Spleen (tissue), 11 donors: ENCODE results near the gene PPIG. TPM values are rescaled to one million over a fixed set of nuclear protein-coding genes. Genes with fewer than 3 reads are reported as not detected.

Experiments
- DNase-seq: peaks from one replicate; pipeline ENCODE4 v3.0.0-alpha.2; 2020
- H3K27ac ChIP-seq, 8 donors: fragments of 200-600 bp; sonication (generic) in 7 of 8; 1 replicate in 4 of 8; 2 replicates in 4 of 8; pipeline versions ENCODE4 v1.5.0 to v1.8.0; 2016 to 2021; ENCODE audit warnings: inconsistent platforms in 4 of 8, mild to moderate bottlenecking in 4 of 8, moderate library complexity in 1 of 8
- H3K27me3 ChIP-seq, 7 donors: fragments of 200-600 bp; sonication (generic) in 6 of 7; replicated peaks in 1 of 7; 1 replicate in 4 of 7; 2 replicates in 3 of 7; pipeline versions ENCODE4 v1.5.0 to v1.8.0; 2016 to 2021; ENCODE audit warnings: inconsistent platforms in 3 of 7, mild to moderate bottlenecking in 1 of 7
- H3K36me3 ChIP-seq, 6 donors: fragments of 200-600 bp; sonication (generic) in 5 of 6; 1 replicate in 4 of 6; 2 replicates in 2 of 6; pipeline versions ENCODE4 v1.5.0 to v1.8.0; 2016 to 2021; ENCODE audit warnings: inconsistent platforms in 2 of 6
- H3K4me1 ChIP-seq, 6 donors: fragments of 200-600 bp; sonication (generic) in 5 of 6; 1 replicate in 3 of 6; 2 replicates in 3 of 6; pipeline versions ENCODE4 v1.5.0 to v1.8.0; 2016 to 2021; ENCODE audit warnings: inconsistent platforms in 3 of 6
- H3K4me3 ChIP-seq, 8 donors: fragments of 200-600 bp; sonication (generic) in 7 of 8; 1 replicate in 4 of 8; 2 replicates in 4 of 8; pipeline versions ENCODE4 v1.5.0 to v1.8.0; 2016 to 2021; ENCODE audit warnings: inconsistent platforms in 4 of 8, mild to moderate bottlenecking in 4 of 8, moderate library complexity in 2 of 8
- H3K9me3 ChIP-seq, 8 donors: fragments of 200-600 bp; sonication (generic) in 7 of 8; 1 replicate in 4 of 8; 2 replicates in 4 of 8; pipeline versions ENCODE4 v1.5.0 to v1.8.0; 2016 to 2021; ENCODE audit warnings: inconsistent platforms in 4 of 8
- CTCF ChIP-seq, 11 experiments: fragments of 200-600 bp in 7 of 11; fragments of 450-650 bp in 4 of 11; sonication (generic) in 4 of 11; IDR thresholded peaks in 8 of 11; conservative IDR thresholded peaks in 3 of 11; 1 replicate in 7 of 11; 2 replicates in 4 of 11; pipeline versions ENCODE4 v1.4.0 to v1.8.0; 2016 to 2021; ENCODE audit warnings: antibody characterized with exemption in 11 of 11, inconsistent platforms in 4 of 11, mild to moderate bottlenecking in 1 of 11
- POLR2A ChIP-seq, 3 donors: fragments of 450-650 bp; IDR thresholded peaks; one replicate each; pipeline ENCODE4 v1.5.1; 2017; ENCODE audit warnings: antibody characterized with exemption in 3 of 3, mild to moderate bottlenecking in 1 of 3
- POLR2AphosphoS5 ChIP-seq, 3 donors: sonication (generic); formaldehyde crosslinking; IDR thresholded peaks; one replicate each; pipeline ENCODE4 v1.5.1; 2017; ENCODE audit warnings: antibody characterized with exemption in 3 of 3
- WGBS, 5 donors: extraction: QIAGEN DNeasy Blood & Tissue Kit in 3 of 5; methylation state at CpG; one replicate each; pipeline versions ENCODE4 v1.1.5 to v1.1.7; 2013 to 2018; 5-methylcytosine and 5-hydroxymethylcytosine counted together
- intact Hi-C: fragments of 100-400 bp; cut with DNase I; formaldehyde crosslinking; loops from one replicate; pipeline ENCODE4 v1.15.0; 2023; ENCODE audit warnings: low total_unique reads
- polyA plus RNA-seq, 3 donors: library from polyadenylated mRNA; stranded (reverse); fragments of 200-250 nt; gene quantifications; one replicate each; pipeline ENCODE4 v1.2.1, GENCODE V29; 2013
- total RNA-seq, 7 donors: library from RNA; depleted of rRNA in 3 of 7; stranded (reverse); fragments of >200 nt in 3 of 7; fragmentation: NEBNext Ultra II Directional in 4 of 7; extraction: Animal tissue kit (Norgen Biotek cat#: 25700) in 4 of 7; gene quantifications; one replicate each; pipeline versions ENCODE4 v1.1.0 to v1.2.1, GENCODE V29; 2016 to 2021
- donor health status: healthy with polysubstance abuse.
- donor health status: DM: no; HTN: no; CAD: no; lungs with moderate emphysema.
- donor health status: DM: no; HTN: no; CAD: no.
- donor health status: Bipolar disorder and iron deficiency.
- donor health status: healthy.
- donor health status: DM: no; HTN: no; CAD: no.
- donor health status: DM: yes; HTN: yes; CAD: no.

Gene PPIG
- total and polyA plus RNA-seq, 10 donors, result 32.5 to 72.7 (median 53.8) TPM

GRCh38 chr2:169571571-169571970 lies 12.6 kb upstream of the PPIG start:
- Histone ChIP-seq H3K27ac (no peak overlapping the region), H3K4me1 (peaks cover 0 to 38% (median 18%) of the 10 kb centered on the region in 6 donors), H3K4me3 (no peak overlapping the region), H3K9me3 (no peaks in the 10 kb centered on the region), H3K27me3 (no peaks in the 10 kb centered on the region), H3K36me3 (peaks cover 0 to 26% (median 0%) of the 10 kb centered on the region in 6 donors)
- no peak for DNase-seq
- TF ChIP-seq POLR2A (IDR thresholded peaks at IDR 0.05), result no peak
- no peak for TF ChIP-seq POLR2AphosphoS5 (IDR thresholded peaks at IDR 0.05)
- no peak for TF ChIP-seq CTCF (IDR thresholded peaks at IDR 0.05 in 8 of 11, conservative IDR thresholded peaks at IDR 0.05 in 3 of 11)
- intact Hi-C loops, result no loop called here
- WGBS, 5 donors, result 92 to 98% (median 94%) methylated on average over 3 of the region's 3 CpGs

DNA sequence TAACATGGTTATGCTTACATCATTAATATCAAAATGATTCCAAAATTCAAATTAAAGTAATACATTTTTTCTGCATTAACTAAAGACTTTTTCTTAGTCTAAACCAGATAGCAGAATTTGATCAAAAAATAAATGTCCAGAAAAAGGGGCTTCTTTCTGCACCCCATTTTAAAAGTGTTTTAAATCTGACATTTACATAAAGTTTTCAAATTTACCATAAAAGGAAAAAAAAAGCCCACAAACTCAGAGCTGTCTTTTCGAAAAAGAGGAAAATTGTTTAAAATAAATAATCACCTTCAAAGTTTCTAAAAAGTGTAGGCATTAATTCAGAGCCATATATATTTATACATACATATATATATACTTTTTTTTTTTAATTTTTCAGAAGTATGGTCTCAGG lies 12.0 kb upstream of the PPIG start:
- no peak for DNase-seq
- H3K9me3 ChIP-seq, result no peaks in the 10 kb centered on the region
- no peak overlapping the region for H3K27ac ChIP-seq
- H3K4me1 ChIP-seq, result peaks cover 0 to 38% (median 18%) of the 10 kb centered on the region in 6 donors
- TF ChIP-seq CTCF (IDR thresholded peaks at IDR 0.05 in 8 of 11, conservative IDR thresholded peaks at IDR 0.05 in 3 of 11), result no peak
- no peak for TF ChIP-seq POLR2AphosphoS5 (IDR thresholded peaks at IDR 0.05)
- TF ChIP-seq POLR2A (IDR thresholded peaks at IDR 0.05), result no peak
- intact Hi-C loops, result no loop called here
- peaks cover 0 to 22% (median 0%) of the 10 kb centered on the region in 6 donors for H3K36me3 ChIP-seq
- 63 to 86% (median 70%) methylated on average over 1 of the region's 1 CpG for WGBS, 5 donors
- no peaks in the 10 kb centered on the region for H3K27me3 ChIP-seq
- H3K4me3 ChIP-seq, result peak overlapping the region in 1 of 8 donors; percentile 68

- TF ChIP-seq CTCF (IDR thresholded peaks at IDR 0.05 in 8 of 11, conservative IDR thresholded peaks at IDR 0.05 in 3 of 11), result no peak
- no peak for TF ChIP-seq POLR2A (IDR thresholded peaks at IDR 0.05)
- no peak for TF ChIP-seq POLR2AphosphoS5 (IDR thresholded peaks at IDR 0.05)
- 15 to 30% (median 17%) methylated on average over 2 of the region's 2 CpGs for WGBS, 5 donors
- Histone ChIP-seq H3K4me1 (peaks cover 0 to 38% (median 18%) of the 10 kb centered on the region in 6 donors), H3K4me3 (peak overlapping the region; percentile 57 to 95 (median 75)), H3K36me3 (peaks cover 0 to 22% (median 0%) of the 10 kb centered on the region in 6 donors), H3K27me3 (no peaks in the 10 kb centered on the region), H3K9me3 (no peaks in the 10 kb centered on the region), H3K27ac (peak overlapping the region in 5 of 8 donors; percentile 59 to 85 (median 77))
- DNase-seq, result no peak
- intact Hi-C loops, result no loop called here
Observed at GRCh38 chr2:169572821-169573159, 11.4 kb upstream of the PPIG start.

DNA sequence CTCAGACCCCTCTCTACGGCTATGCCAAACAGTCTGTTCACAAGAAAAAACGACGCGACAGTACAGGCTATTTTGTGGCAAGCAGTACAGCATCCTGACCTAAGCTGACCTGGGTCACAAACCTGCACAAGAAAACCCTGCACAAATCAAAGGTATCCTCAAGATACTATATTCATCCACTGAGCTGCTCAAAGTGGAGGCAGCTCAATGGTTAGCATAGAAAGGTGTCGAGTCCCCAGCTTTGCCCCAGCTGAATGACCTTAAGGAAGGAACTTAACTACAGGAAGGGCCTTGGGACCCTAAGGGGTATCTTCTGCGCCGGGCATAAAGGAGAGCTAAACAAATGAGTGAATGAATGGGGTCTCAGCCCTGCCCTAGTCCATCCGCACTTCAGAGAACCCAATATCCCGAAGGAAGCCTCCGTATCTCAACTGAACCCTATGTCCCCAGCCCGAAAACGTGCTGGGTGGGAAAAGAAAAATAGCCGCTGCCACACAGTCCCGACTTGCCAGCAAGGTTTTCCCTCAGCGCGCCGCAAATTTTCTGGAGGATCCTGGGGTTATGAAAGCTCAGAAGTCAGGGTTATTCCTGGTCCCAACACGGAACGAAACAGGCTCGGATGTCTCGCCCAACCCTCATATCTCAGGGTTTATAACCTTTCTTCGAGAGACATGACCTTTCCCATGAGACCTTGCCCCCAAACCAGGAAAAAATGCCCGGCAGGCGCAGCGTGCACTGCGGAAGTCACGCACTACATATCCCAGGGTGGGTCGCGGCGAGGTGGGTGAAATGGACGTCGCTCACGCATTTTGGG lies 10.8 kb upstream of the PPIG start, which contains the start of gene FASTKD1:
Gene FASTKD1 (minus strand): TSS at position 706 of the 814 bp plus-strand sequence. CDS start 1,836 bp downstream, outside the sequence.
- H3K4me1 ChIP-seq, result peaks cover 0 to 38% (median 18%) of the 10 kb centered on the region in 6 donors
- peak within 1 kb of the TSS; percentile 57 to 95 (median 75) for H3K4me3 ChIP-seq
- 0 to 1% (median 0%) methylated on average over 26 to 33 of the region's 33 CpGs for WGBS, 5 donors
- intact Hi-C loops, result no loop called here
- H3K27me3 ChIP-seq, result no peaks in the 10 kb centered on the region
- TF ChIP-seq POLR2A (IDR thresholded peaks at IDR 0.05), result no peak
- TF ChIP-seq CTCF (IDR thresholded peaks at IDR 0.05 in 8 of 11, conservative IDR thresholded peaks at IDR 0.05 in 3 of 11), result peak in 1 of 11 experiments; percentile 12
- peak; percentile 71 to 90 (median 89) for TF ChIP-seq POLR2AphosphoS5 (IDR thresholded peaks at IDR 0.05)
- peak within 1 kb of the TSS; percentile 53 to 85 (median 76) for H3K27ac ChIP-seq
- H3K36me3 ChIP-seq, result peaks cover 0 to 17% (median 0%) of the 10 kb centered on the region in 6 donors
- peak; percentile 95 for DNase-seq
- no peaks in the 10 kb centered on the region for H3K9me3 ChIP-seq
